Nephron progenitor cell (in vitro differentiated cells): ENCODE results near the gene TM9SF2.
"Not testable (repeated sequence)": the region's sequence is repeated elsewhere in the genome, so short reads cannot be mapped to it uniquely, and the experiment has no call there.

Experiments
- DNase-seq: peaks from one replicate; pipeline ENCODE4 v3.0.0; 2021
- H3K27ac Mint-ChIP-seq: 2 replicates; pipeline ENCODE4 v1.8.0; 2021; ENCODE audit warnings: mild to moderate bottlenecking, moderate library complexity, mixed read lengths
- H3K27me3 Mint-ChIP-seq: 2 replicates; pipeline ENCODE4 v1.8.0; 2021; ENCODE audit warnings: mild to moderate bottlenecking, low read depth, mixed read lengths; ENCODE audit not compliant: poor library complexity
- H3K36me3 Mint-ChIP-seq: 2 replicates; pipeline ENCODE4 v1.8.0; 2021; ENCODE audit warnings: low read depth, mixed read lengths
- H3K4me1 Mint-ChIP-seq: 2 replicates; pipeline ENCODE4 v1.8.0; 2021; ENCODE audit warnings: mixed read lengths
- H3K4me3 Mint-ChIP-seq: 2 replicates; pipeline ENCODE4 v1.8.0; 2021; ENCODE audit warnings: mild to moderate bottlenecking, moderate library complexity, mixed read lengths
- H3K9me3 Mint-ChIP-seq: 2 replicates; pipeline ENCODE4 v1.8.0; 2021; ENCODE audit warnings: mild to moderate bottlenecking, moderate library complexity, mixed read lengths
- CTCF ChIP-seq: fragments of 200-600 bp; sonication (generic); IDR thresholded peaks from 2 replicates; pipeline ENCODE4 v1.5.0; 2021; ENCODE audit warnings: antibody characterized with exemption

TM9SF2 gene

GRCh38 chr13:99566125-99567083, 65.1 kb downstream of the TM9SF2 start:
- H3K4me3 Mint-ChIP-seq = no peak overlapping the region
- H3K4me1 Mint-ChIP-seq = no peaks in the 10 kb centered on the region
- peak overlapping the region; percentile 4 for H3K27ac Mint-ChIP-seq
- H3K27me3 Mint-ChIP-seq = no peaks in the 10 kb centered on the region
- H3K36me3 Mint-ChIP-seq = peaks cover 69% of the 10 kb centered on the region
- TF ChIP-seq CTCF = no peak
- no peak for DNase-seq
- H3K9me3 Mint-ChIP-seq = peaks cover 25% of the 10 kb centered on the region

GRCh38 chr13:99568901-99569300, 67.6 kb downstream of the TM9SF2 start:
- not testable (repeated sequence) for H3K4me1 Mint-ChIP-seq, H3K27me3 Mint-ChIP-seq, DNase-seq, H3K27ac Mint-ChIP-seq, H3K4me3 Mint-ChIP-seq
- H3K36me3 Mint-ChIP-seq = peaks cover 53% of the 10 kb centered on the region
- H3K9me3 Mint-ChIP-seq = peaks cover 25% of the 10 kb centered on the region

- DNase-seq = no peak
- no peak overlapping the region for H3K4me3 Mint-ChIP-seq
- no peaks in the 10 kb centered on the region for H3K27me3 Mint-ChIP-seq
- H3K4me1 Mint-ChIP-seq = peaks cover 7% of the 10 kb centered on the region
- peaks cover 28% of the 10 kb centered on the region for H3K36me3 Mint-ChIP-seq
- H3K27ac Mint-ChIP-seq = no peak overlapping the region
- TF ChIP-seq CTCF = no peak
- peaks cover 25% of the 10 kb centered on the region for H3K9me3 Mint-ChIP-seq
Observed at GRCh38 chr13:99572131-99572530, 70.9 kb downstream of the TM9SF2 start.

GRCh38 chr13:99572921-99573320, 71.6 kb downstream of the TM9SF2 start:
- Mint-ChIP-seq H3K4me1 (peaks cover 7% of the 10 kb centered on the region), H3K9me3 (peaks cover 24% of the 10 kb centered on the region), H3K36me3 (peaks cover 24% of the 10 kb centered on the region), H3K27me3 (no peaks in the 10 kb centered on the region), H3K27ac (peak overlapping the region; percentile 52), H3K4me3 (no peak overlapping the region)
- no peak for DNase-seq
- TF ChIP-seq CTCF = no peak

GRCh38 chr13:99575376-99576120, 74.3 kb downstream of the TM9SF2 start:
- H3K27me3 Mint-ChIP-seq = peaks cover 6% of the 10 kb centered on the region
- peaks cover 13% of the 10 kb centered on the region for H3K4me1 Mint-ChIP-seq
- H3K27ac Mint-ChIP-seq = no peak overlapping the region
- TF ChIP-seq CTCF = no peak
- peaks cover 4% of the 10 kb centered on the region for H3K9me3 Mint-ChIP-seq
- no peak for DNase-seq
- H3K36me3 Mint-ChIP-seq = peaks cover 5% of the 10 kb centered on the region
- H3K4me3 Mint-ChIP-seq = no peak overlapping the region
